ENCODE results near the gene ATE1. TPM values are rescaled to one million over a fixed set of nuclear protein-coding genes. Genes with fewer than 3 reads are reported as not detected.

The ATE1 gene
- total RNA-seq, 3 donors from 2014 or later, result 25.0 to 46.8 (median 29.5) TPM

DNA sequence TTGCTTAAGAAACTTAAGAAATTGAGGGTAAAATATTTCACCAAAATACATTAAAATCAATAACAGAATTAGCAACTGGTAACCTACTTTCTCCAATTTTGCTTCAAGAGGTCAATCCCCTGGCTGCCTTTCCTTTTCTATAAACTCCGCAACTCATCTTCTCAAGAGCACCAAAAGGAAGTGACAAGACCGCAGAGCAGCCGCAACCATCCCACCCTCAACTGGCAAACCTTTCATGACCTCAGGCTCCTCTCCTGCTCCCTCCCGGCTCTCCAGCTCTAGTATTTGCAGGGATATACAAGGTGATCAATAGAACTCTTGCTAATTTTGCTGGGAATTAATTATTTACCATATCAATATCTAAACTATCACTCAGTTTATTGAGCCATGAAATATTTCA, 88.9 kb downstream of the ATE1 start:
- H3K36me3 ChIP-seq, result peaks cover 2% of the 10 kb centered on the region
- no peak overlapping the region for H3K4me3 ChIP-seq
- no peaks in the 10 kb centered on the region for H3K9me3 ChIP-seq
- no peak for TF ChIP-seq POLR2A (IDR thresholded peaks at IDR 0.05)
- TF ChIP-seq, protein P1, sequence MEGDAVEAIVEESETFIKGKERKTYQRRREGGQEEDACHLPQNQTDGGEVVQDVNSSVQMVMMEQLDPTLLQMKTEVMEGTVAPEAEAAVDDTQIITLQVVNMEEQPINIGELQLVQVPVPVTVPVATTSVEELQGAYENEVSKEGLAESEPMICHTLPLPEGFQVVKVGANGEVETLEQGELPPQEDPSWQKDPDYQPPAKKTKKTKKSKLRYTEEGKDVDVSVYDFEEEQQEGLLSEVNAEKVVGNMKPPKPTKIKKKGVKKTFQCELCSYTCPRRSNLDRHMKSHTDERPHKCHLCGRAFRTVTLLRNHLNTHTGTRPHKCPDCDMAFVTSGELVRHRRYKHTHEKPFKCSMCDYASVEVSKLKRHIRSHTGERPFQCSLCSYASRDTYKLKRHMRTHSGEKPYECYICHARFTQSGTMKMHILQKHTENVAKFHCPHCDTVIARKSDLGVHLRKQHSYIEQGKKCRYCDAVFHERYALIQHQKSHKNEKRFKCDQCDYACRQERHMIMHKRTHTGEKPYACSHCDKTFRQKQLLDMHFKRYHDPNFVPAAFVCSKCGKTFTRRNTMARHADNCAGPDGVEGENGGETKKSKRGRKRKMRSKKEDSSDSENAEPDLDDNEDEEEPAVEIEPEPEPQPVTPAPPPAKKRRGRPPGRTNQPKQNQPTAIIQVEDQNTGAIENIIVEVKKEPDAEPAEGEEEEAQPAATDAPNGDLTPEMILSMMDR (IDR thresholded peaks at IDR 0.05), result no peak
- no peak for TF ChIP-seq POLR2AphosphoS5 (IDR thresholded peaks at IDR 0.05)
- H3K27ac ChIP-seq, result no peak overlapping the region
- H3K27me3 ChIP-seq, result no peaks in the 10 kb centered on the region
- DNase-seq (ENCODE audit: low spot score in 2 of 2), result no peak
- H3K4me1 ChIP-seq, result no peaks in the 10 kb centered on the region
- intact Hi-C loops (cut with DNase I; ENCODE audit: low total_unique reads), result no loop called here

DNA sequence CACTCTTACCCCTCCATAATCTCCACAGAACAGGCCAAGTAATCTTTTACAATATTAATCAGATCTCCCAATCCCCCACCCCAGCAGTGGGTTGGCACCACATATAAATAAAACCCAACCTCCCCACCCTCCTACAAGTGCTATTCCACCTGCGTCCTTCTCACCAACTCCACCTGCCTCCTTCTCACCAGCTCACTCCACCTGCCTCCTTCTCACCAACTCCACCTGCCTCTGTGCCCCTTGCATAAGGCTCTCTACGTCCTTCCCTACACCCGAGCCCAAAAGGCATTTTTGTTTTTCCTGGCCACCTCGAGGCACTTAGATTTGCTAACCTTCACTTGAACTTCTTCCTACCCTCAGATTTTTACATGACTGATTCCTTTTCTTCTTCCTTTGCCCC, 89.7 kb downstream of the ATE1 start:
- intact Hi-C loops (cut with DNase I; ENCODE audit: low total_unique reads), result no loop called here

DNA sequence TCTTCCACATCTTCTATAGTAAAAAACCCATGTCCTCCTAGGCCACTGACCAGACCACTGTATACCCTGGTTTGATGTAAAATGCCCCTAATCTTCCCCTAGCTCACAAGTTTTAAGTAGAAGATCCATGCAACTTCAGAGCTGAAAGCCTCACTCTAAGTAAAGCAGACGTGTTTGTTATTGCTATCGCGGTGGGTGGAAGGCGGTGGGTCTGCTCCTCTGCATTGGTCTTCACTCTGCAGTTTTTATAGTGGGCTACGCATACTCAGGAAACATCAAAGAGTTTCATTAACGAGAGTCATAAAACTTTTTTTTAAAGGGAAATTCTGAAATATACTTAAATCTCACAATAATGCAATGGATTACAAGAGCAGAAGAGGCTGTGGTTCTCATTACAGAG, 91.7 kb downstream of the ATE1 start:
- intact Hi-C loops (cut with DNase I; ENCODE audit: low total_unique reads), result no loop called here
- H3K4me1 ChIP-seq, result no peaks in the 10 kb centered on the region
- H3K9me3 ChIP-seq, result no peaks in the 10 kb centered on the region
- TF ChIP-seq POLR2AphosphoS5 (IDR thresholded peaks at IDR 0.05) (no peak), POLR2A (IDR thresholded peaks at IDR 0.05) (no peak)
- TF ChIP-seq, protein P1 (IDR thresholded peaks at IDR 0.05), result no peak
- no peaks in the 10 kb centered on the region for H3K36me3 ChIP-seq
- H3K27me3 ChIP-seq, result no peaks in the 10 kb centered on the region
- DNase-seq (ENCODE audit: low spot score in 2 of 2), result no peak
- H3K4me3 ChIP-seq, result no peak overlapping the region
- H3K27ac ChIP-seq, result no peak overlapping the region

More for the DNA sequence above, 89.7 kb downstream of the ATE1 start:
- Histone ChIP-seq H3K9me3 (no peaks in the 10 kb centered on the region), H3K36me3 (no peaks in the 10 kb centered on the region), H3K27me3 (no peaks in the 10 kb centered on the region), H3K4me3 (no peak overlapping the region), H3K4me1 (no peaks in the 10 kb centered on the region), H3K27ac (no peak overlapping the region)
- TF ChIP-seq POLR2A (IDR thresholded peaks at IDR 0.05) (no peak), POLR2AphosphoS5 (IDR thresholded peaks at IDR 0.05) (no peak)
- TF ChIP-seq, protein P1 (IDR thresholded peaks at IDR 0.05), result no peak
- DNase-seq (ENCODE audit: low spot score in 2 of 2), result no peak

DNA sequence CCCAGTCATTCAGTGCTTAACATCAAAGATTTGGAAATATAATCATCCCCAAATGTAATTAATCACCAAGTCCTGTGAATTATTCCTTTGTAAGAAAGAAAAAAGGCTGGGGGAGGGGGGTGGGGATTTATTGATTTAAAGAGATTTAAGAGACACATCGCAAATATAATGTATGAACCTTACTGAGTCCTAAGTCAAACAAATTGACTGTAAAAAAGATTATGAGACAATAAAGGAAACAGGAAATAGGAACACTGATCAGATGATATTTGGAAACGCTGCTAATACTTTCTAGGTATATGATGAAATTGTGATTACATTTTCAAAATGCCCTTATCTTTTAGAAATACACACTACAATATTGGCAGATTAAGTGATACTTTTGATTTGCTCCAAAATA, 92.5 kb downstream of the ATE1 start:
- H3K27ac ChIP-seq, result no peak overlapping the region
- H3K4me1 ChIP-seq, result no peaks in the 10 kb centered on the region
- no peaks in the 10 kb centered on the region for H3K36me3 ChIP-seq
- no peaks in the 10 kb centered on the region for H3K27me3 ChIP-seq
- TF ChIP-seq POLR2A (IDR thresholded peaks at IDR 0.05) (no peak), POLR2AphosphoS5 (IDR thresholded peaks at IDR 0.05) (no peak)
- TF ChIP-seq, protein P1 (IDR thresholded peaks at IDR 0.05), result no peak
- H3K4me3 ChIP-seq, result no peak overlapping the region
- H3K9me3 ChIP-seq, result no peaks in the 10 kb centered on the region
- intact Hi-C loops (cut with DNase I; ENCODE audit: low total_unique reads), result no loop called here
- no peak for DNase-seq (ENCODE audit: low spot score in 2 of 2)

DNA sequence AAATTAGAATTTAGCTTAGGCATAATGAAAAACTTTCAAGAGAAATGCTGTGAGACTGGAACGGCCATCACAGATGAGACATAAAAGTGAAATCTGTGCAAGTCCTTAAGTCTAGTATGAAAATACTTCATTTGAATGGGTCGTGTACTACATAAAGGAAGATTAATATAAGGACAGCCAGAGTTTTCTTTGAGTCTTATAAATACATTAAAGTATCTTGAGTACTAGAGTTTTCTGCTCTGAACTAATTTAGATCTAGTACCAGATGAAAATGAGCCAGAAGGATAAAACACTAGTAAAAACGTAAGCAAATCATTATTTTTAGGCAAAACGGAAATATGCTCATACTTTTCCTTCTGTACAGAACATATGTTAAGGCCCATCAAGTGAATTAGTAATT, 93.1 kb downstream of the ATE1 start:
- DNase-seq (ENCODE audit: low spot score in 2 of 2), result no peak
- intact Hi-C loops (cut with DNase I; ENCODE audit: low total_unique reads), result loop anchor here (5.0 kb wide), 1 partner anchor 912 kb away; no protein-coding TSS in a partner anchor
- H3K4me1 ChIP-seq, result no peaks in the 10 kb centered on the region
- no peaks in the 10 kb centered on the region for H3K27me3 ChIP-seq
- H3K9me3 ChIP-seq, result no peaks in the 10 kb centered on the region
- no peak overlapping the region for H3K4me3 ChIP-seq
- TF ChIP-seq, protein P1 (IDR thresholded peaks at IDR 0.05), result no peak
- TF ChIP-seq POLR2A (IDR thresholded peaks at IDR 0.05) (no peak), POLR2AphosphoS5 (IDR thresholded peaks at IDR 0.05) (no peak)
- H3K36me3 ChIP-seq, result no peaks in the 10 kb centered on the region
- H3K27ac ChIP-seq, result no peak overlapping the region

Data from breast epithelium (tissue), 4 donors.